ENCODE results near the gene CCDC170. TPM values are rescaled to one million over a fixed set of nuclear protein-coding genes. Genes with fewer than 3 reads are reported as not detected.
A peak's percentile ranks its signal among the peaks of the same experiment; 100 is the strongest.

The CCDC170 gene
- total RNA-seq, 2 donors from 2014 or later: 1.3 to 1.7 TPM

- intact Hi-C loops (cut with DNase I): no loop called here
- no peak for DNase-seq (ENCODE audit: low spot score)
These were observed 140.5 kb downstream of the CCDC170 start for GRCh38 chr6:151634336-151634720.

GRCh38 chr6:151635741-151636140, 141.9 kb downstream of the CCDC170 start:
- no peak for DNase-seq (ENCODE audit: low spot score)
- intact Hi-C loops (cut with DNase I): no loop called here

DNA sequence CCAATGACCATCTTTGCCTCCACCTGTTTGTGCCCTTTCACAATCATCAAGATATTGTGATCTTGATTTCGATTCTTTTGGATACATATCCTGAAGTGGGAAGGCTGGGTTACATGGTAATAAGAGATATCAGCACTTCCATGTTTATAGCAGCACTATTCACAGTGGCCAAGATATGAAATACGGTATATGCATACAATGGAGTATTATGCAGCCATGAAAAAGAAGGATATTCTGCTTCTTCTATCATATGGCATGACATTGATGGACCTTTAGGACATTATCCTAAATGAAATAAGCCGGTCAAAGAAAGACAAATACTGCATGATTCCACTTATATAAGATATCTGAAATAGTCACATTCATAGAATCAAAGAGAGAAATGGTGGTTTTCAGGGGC, 144.0 kb downstream of the CCDC170 start:
- intact Hi-C loops (cut with DNase I): no loop called here
- DNase-seq (ENCODE audit: low spot score): no peak

DNA sequence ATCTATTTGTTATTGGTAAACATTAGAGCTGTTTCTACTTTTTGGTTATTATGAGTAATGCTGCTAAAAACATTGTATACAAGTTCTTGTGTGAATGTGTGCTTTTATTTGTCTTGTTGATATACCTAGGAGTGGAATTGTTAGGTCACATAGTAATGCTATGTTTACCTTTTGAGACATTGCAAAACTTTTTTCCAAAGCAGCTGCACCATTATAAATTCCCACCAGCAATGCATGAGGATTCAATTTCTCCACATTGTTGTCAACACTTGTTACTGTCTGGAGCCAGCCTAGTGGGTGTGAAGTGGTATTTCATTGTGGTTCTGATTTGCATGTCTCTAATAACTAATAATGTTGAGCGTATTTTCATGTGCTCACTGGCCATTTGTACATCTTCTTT, 145.9 kb downstream of the CCDC170 start:
- no peak for DNase-seq (ENCODE audit: low spot score)
- intact Hi-C loops (cut with DNase I): no loop called here

DNA sequence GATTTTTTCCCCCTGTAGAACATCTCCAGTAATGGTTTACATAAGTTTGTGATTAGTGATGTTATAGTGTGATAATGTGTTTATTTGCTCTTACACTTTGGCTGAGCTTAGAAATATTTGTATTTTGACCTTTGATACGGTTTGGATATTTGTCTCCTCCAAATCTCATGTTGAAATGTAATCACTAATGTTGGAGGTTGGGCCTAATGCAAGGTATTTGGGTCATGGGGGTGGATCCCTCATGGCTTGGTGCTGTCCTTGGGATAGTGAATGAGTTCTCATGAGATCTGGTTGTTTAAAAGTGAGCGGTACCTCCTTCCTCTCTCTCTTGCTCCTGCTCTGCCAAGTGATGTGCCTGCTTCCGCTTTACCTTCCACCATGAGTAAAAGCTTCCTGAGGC, 147.2 kb downstream of the CCDC170 start:
- intact Hi-C loops (cut with DNase I): no loop called here
- DNase-seq (ENCODE audit: low spot score): no peak

DNA sequence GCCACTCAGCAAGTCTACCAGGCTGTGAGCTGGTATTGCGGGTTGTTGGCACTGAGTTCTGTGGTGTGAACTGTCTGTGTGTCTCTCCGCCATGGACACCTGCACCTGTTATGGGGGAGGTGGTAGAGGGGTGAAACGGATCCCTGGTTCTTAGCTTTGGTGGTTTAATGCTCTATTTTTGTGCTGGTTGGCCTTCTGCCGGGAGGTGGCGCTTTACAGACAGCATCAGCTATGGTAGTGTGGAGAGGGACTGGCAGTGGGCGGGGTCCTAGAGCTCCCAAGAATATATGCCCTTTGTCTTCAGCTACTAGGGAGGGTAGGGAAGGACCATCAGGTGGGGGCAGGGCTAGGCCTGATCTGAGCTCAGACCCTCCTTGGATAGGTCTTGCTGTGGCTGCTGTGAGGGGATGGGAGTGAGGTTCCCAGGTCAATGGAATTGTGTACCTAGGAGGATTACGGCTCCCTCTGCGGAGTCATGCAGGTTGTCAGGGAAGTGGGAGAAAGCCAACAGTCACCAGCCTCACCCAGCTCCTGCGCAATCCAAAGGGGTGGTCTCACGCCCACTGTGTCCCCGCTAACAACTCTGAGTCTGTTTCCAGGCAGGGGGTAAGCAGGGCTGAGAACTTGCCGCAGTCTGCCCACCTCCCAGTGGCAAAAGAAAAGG, 154.3 kb downstream of the CCDC170 start:
- intact Hi-C loops (cut with DNase I): no loop called here
- no peak for DNase-seq (ENCODE audit: low spot score)

- intact Hi-C loops (cut with DNase I): no loop called here
- no peak for DNase-seq (ENCODE audit: low spot score)
These were observed 156.0 kb downstream of the CCDC170 start for GRCh38 chr6:151649835-151650234.

DNA sequence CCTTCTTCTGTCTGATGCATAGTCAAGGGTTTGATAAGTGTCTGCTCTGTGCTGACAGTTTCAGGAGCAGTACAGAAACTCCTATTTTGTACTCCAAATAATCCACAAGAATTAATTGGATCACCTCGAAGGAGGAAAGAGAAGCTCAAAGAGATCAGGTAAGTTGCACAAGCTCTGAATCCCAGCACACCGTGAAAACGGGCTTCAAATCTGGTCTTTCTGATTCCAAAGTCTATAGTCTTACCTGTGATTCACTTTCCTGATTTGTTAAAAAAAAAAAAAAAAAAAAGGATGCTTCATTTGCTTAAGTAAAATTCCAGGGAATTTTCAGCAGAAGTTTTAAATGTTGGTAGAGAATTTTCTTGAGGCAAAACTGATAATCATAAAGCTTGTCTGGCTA, 157.8 kb downstream of the CCDC170 start:
- no peak for DNase-seq (ENCODE audit: low spot score)
- intact Hi-C loops (cut with DNase I): no loop called here

GRCh38 chr6:151652325-151652724, 158.5 kb downstream of the CCDC170 start:
- intact Hi-C loops (cut with DNase I): no loop called here
- DNase-seq (ENCODE audit: low spot score): peak; percentile 81

GRCh38 chr6:151655099-151655498, 161.3 kb downstream of the CCDC170 start:
- DNase-seq (ENCODE audit: low spot score): no peak
- intact Hi-C loops (cut with DNase I): no loop called here

- no peak for DNase-seq (ENCODE audit: low spot score)
- intact Hi-C loops (cut with DNase I): no loop called here
These were observed 162.6 kb downstream of the CCDC170 start for GRCh38 chr6:151656392-151656791.

- no peak for DNase-seq (ENCODE audit: low spot score)
- intact Hi-C loops (cut with DNase I): loop anchor here in 1 of 2 donors (2.0 kb wide), 1 partner anchor 61 kb away; no protein-coding TSS in a partner anchor
These were observed 164.3 kb downstream of the CCDC170 start for GRCh38 chr6:151658091-151658490.

- intact Hi-C loops (cut with DNase I): loop anchor here in 1 of 2 donors (2.0 kb wide), 1 partner anchor 60 kb away; no protein-coding TSS in a partner anchor
- DNase-seq (ENCODE audit: low spot score): no peak
These were observed 165.4 kb downstream of the CCDC170 start for GRCh38 chr6:151659212-151659611.

- no peak for DNase-seq (ENCODE audit: low spot score)
- intact Hi-C loops (cut with DNase I): no loop called here
These were observed 167.7 kb downstream of the CCDC170 start for GRCh38 chr6:151661509-151661908.

GRCh38 chr6:151661928-151662327, 168.1 kb downstream of the CCDC170 start:
- no peak for DNase-seq (ENCODE audit: low spot score)
- intact Hi-C loops (cut with DNase I): no loop called here

- intact Hi-C loops (cut with DNase I): no loop called here
These were observed 169.7 kb downstream of the CCDC170 start for GRCh38 chr6:151663559-151663958.

GRCh38 chr6:151664390-151664789, 170.6 kb downstream of the CCDC170 start:
- no peak for DNase-seq (ENCODE audit: low spot score)
- intact Hi-C loops (cut with DNase I): no loop called here

More at GRCh38 chr6:151663559-151663958, 169.7 kb downstream of the CCDC170 start:
- no peak for DNase-seq (ENCODE audit: low spot score)

DNA sequence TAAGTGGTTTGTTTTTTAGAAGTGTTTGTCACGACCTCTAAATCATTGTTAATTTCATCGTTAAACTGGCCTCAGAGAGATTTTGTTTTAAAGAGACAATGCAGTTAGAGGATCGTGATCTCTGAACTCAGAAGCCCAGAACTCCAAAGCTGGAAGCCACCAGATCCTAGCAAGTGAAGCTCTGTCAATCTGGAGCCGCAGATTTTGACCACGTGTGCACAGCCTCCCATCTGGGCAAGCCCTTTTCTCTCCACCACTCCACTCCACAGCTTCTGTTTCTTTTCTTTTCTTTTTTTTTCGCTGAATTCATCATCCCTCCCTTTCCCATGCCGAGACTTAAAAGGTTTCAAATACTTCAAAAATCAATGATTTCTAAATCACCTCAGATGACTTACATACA, 171.5 kb downstream of the CCDC170 start:
- intact Hi-C loops (cut with DNase I): no loop called here

GRCh38 chr6:151666526-151666925, 172.7 kb downstream of the CCDC170 start:
- no peak for DNase-seq (ENCODE audit: low spot score)
- intact Hi-C loops (cut with DNase I): no loop called here

More for the DNA sequence above, 171.5 kb downstream of the CCDC170 start:
- no peak for DNase-seq (ENCODE audit: low spot score)

DNA sequence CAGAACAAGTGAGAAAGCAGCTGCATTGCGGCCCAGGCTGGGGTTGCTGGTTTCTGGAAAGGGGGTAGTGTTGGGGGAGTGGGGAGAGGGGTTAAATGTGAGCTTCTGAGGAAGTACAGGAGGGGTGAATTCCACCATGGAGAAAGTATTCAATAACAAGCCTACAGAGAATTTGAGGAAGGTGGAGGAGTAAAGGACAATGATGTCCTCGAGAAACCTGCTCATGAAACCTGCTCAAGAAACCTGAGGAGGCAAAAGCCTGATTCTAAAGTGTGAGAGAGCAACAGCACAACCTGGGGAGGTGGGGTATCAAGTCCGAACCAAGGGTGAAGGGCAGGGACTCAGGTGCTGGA, 175.4 kb downstream of the CCDC170 start:
- intact Hi-C loops (cut with DNase I): no loop called here
- DNase-seq (ENCODE audit: low spot score): no peak

GRCh38 chr6:151670116-151670515, 176.3 kb downstream of the CCDC170 start:
- no peak for DNase-seq (ENCODE audit: low spot score)
- intact Hi-C loops (cut with DNase I): no loop called here

All from posterior vena cava (tissue), 2 donors.